GM18519 (cell line): ENCODE measurements around the gene RGS3.
A peak's percentile ranks its signal among the peaks of the same experiment; 100 is the strongest.

Experiments
- ATAC-seq: cut with Tn5 transposase; IDR thresholded peaks from one replicate; pipeline ENCODE4 v1.9.1; 2021; ENCODE audit warnings: mild to moderate bottlenecking, moderate library complexity; ENCODE audit not compliant: unreplicated experiment, low FRiP score

Gene RGS3

DNA sequence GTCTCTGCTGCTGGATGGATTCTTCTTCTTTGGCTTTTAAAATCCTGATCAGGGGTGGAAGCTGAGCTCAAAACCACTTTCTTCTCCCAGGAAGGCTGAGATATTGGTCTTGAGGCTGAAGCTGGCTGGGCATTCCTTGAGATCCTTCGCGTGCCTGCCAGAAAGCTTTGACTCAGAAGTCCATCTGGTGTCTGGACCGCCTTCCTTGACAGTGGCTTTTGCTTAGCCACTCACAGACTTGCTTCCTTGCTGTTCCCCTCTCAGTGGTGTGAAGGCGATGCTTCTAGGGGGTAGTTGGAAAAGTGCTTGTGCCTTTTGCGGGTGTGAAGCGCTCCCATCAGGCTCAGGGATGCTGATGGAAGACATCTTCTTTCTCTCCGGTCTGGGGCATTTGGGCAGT, 45.9 kb downstream of the RGS3 start:
- ATAC-seq = no peak

- no peak for ATAC-seq
Measured at GRCh38 chr9:113511047-113511521, 47.6 kb downstream of the RGS3 start.

DNA sequence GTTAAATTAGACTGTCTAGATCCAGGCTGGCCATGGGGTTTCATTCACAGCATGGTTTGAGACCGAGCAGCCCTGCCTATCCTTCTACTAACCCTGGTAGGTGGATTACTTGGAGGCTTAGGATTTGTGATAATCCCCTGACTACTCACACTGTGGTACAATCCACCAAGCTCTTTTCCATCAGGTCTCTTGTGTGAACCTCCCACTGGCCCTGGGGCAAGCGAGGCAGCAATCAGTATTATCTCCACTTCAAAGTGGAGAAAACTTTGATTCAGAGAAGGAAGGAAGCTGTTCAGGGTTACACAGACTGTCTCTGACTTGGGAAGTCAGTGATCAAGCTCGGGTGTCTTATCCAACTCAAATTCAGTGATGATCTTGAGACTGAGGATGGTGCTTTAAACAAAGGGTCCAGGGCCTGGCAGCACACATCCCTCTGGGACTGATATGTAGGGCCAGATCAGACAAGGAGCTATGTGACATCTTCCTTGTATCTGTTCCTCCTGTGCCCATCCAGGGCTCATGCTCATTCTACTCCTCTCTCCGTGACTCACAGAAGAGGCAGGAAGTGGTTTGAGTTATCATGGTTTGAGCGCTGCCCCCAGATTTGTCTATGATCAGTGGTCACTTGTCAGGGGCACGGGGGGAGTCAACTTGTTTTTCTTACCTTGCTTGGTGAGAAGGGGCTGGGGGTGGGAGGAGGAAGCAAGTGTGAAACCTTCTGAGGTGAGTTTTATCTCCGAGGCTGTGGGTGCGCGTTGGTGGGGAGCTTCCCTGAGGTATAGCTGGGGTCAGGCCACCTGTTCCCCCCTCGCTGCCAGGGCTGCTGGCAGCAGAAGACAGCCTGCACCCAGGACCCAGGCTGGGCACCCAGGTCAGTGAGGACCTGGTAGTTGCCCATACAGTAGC, 48.6 kb downstream of the RGS3 start:
- ATAC-seq = peak; percentile 37

GRCh38 chr9:113513111-113513510, 49.6 kb downstream of the RGS3 start:
- no peak for ATAC-seq

DNA sequence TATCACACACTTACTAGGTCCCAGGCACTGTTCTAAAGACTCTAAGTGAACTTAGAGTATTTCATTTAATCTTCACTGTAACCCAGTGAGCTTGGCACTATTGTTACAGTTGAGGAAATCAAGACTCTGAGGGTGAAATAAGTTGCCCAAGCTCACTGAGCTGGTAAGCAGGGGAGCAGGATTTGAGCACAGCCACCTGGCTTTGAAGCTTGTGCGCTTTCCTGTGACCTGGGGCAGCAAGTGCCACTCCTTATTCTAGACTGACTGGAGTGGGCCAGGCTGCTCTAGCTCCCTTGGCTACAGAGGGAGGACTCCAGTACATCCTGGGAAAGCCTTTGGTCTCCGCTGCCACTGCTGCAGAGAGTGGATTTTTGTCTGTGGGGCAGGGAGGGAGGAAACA, 50.0 kb downstream of the RGS3 start:
- no peak for ATAC-seq

DNA sequence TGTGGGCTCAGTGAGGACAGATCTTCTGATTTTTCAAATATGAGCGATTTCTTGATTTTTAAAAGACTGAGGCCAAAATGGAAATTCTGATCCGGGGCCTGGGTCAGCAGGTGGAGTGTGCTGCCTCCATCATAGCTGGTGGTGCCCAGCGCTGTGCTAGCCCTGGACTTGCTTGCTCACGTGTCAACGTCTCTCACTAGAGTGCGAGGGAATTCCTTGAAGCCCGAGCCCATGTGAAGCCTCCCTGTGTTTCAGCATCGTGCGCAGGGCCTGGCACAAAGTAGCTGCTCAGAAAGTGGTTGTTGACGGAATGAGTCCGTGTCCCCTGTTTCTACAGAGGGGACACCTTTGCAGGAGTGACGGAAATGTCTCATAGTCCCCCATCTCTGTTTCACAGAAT, 50.5 kb downstream of the RGS3 start:
- ATAC-seq = no peak

DNA sequence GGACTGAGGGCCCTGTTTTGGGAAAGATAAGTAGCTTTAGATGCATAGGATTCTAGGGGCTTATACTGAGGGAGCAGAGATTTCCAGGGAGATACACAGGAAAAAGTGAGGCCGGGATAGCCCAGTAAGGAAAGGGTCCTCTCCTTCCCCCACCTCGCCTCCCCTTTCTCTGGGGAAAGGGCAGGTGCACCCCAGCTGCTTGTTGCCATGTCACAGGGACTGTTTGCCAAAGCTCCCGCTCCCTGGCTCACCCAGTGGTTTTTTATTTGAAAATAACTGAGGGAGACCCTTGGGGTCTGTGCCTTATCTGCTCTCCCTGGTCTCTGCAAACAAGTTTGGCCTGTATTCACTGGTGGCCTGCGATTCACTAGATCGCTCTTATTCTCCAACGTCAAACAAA, 51.2 kb downstream of the RGS3 start:
- no peak for ATAC-seq

GRCh38 chr9:113515862-113516261, 52.3 kb downstream of the RGS3 start:
- no peak for ATAC-seq

- ATAC-seq = peak; percentile 91
Measured at GRCh38 chr9:113516840-113517577, 53.5 kb downstream of the RGS3 start.

DNA sequence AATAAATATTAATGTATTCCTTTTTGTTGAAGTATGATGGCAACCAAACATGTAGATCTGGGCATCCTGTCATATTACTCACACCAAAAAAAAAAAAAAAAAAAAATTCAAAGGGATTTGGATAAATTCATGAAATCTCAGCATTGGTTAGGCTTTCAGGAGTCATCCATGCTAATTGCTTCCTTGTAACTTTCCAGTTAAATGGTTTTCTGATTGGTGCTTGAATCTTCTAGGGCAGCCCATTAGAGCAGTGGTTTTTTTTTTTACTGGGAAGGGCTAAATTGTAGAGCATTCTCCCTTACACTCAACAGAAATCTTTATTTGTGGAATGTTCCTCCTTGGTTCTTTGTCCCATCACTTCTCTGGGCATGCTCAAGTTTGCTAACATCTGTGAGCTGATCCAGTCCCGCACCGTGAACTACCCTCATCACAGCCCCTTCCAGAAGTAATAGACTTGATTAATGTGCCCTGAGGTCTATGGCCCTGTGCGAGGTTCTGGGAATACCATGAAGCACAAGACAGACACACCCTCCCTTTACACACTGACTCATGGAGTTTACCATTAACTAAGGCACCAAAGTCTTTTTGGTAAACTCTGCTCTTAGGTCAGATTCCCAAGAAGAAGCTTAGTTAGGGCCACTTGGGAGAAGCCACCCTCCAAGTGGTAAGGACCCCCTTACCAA, 56.0 kb downstream of the RGS3 start:
- ATAC-seq = no peak

DNA sequence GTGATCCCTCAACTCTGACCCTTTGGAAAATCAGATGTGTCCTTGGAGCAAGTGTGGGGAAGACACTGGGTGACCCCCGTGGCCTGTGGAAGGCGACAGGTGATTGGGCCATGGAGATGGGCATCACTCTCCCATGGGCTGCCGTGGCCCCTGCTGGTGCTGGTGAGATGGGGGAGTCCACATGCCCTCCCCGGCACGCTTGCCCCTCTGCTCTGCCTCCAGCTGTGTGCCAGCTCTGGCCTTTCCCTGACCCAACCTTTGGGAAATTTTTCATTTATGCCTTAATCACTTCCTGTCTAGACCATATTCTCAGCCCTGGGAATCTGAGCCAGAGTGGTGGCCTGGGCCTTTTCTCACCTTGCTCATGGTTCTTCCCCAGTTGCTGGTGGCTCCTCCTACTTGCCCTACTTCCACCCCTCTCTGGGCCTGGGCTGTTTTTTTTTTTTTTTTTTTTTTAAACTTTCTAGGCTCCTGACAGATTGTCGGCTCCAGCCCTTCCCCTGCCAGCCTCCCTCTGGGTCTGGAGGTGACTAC, 56.6 kb downstream of the RGS3 start:
- ATAC-seq = no peak

DNA sequence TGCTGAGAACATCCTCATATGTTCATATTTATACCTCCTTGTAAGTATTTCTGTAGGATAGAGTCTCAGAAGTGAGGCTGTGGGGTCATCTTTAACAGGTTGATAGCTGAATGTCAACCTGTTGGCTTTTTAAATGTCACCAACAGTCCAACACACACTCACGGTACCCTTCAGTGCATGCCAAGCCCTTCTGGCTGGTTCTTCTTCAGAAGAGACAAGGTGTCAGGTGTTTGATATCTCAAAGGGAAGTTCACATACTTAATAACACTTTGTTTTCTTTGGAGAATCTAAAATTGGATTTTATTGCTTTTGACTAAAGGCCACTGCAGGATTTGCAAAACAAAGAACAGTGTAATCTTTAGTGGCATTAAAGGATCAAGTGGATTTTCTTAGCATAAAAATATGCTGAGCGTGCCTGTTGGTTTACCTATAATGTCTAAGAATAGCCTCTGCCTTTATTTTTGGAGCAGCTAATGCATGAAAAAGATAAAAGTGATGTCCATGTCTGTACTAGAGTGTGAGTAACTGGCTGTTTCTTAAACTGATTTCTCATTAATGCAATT, 58.2 kb downstream of the RGS3 start:
- ATAC-seq = no peak

- no peak for ATAC-seq
Measured at GRCh38 chr9:113522419-113522818, 58.9 kb downstream of the RGS3 start.

DNA sequence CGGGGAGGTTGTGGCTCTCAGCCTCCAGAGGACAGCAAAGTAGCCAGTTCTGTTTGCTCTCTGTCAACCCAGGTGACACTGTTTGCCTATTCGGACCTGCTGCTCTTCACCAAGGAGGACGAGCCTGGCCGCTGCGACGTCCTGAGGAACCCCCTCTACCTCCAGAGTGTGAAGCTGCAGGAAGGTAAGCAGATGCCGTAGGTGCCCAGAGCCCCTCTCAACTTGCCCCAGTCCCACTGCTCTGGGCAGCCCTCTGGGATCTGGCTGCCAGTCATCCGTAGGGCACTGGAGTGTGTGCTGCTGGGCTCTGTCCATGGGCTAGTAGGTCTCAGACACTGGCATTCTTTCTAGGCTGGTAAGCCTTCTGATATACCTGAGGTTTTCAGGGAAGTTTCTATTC, 59.3 kb downstream of the RGS3 start:
- ATAC-seq = no peak

- peak; percentile 87 for ATAC-seq
Measured at GRCh38 chr9:113523421-113524141, 60.1 kb downstream of the RGS3 start.

DNA sequence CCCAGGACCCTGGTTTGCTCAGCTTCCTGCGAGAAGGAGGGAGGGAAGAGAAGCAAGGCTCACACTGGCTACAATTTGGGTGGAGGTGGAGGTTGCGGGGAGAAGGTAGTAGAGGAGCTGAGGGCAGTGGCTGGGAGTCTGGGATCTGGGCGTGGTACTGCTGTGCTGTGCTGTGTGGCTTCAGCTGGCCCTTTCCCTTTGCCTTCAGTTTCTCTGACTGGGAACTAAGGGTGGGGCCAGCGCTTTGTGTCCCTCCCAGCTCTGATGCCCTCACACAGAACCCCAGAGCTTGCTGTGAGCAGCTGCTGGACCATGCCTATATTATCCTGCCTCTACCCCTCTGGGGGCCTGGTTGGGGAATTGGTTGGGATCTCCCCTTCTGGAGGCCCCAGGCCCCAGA, 60.9 kb downstream of the RGS3 start:
- no peak for ATAC-seq

DNA sequence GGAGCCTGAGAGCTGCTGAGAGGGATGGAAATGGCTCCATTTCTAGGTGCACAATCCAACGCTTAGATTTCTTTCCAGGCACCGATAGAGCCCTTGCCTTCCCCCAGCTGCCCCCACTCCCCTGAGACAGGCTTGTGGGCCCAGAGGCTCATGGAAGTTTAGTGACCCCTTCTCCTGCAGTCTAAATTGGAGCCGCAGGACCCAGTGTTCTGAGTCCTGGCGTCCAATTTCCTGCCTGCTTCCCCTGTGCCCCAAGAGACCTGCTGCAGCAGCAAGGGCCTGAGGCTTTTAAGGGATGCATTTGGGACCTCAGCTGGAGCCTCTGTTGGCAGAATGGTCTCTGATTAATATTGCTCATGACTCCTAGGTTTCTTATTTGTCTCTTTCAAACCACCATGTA, 61.7 kb downstream of the RGS3 start:
- ATAC-seq = no peak

DNA sequence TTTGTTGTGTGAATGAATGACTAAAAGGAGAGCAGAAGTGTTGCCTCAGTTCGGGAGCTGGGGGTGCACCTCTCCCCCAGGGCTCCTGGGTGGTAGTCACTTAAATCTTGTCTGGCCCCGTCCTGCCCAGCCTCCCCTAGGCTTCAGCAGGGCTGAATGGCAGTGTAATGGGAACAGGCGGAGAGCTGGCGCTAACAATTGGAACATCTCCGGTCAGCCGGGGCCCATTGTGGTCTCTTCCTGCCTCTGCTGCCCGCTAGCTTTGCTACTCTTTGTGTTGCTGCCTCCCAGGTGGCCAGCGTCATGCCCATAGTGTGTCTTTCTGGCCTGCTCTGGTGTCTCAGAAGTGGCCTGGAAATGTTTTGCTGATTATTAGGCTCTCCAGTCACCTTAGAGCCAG, 62.3 kb downstream of the RGS3 start:
- no peak for ATAC-seq

- no peak for ATAC-seq
Measured at GRCh38 chr9:113526231-113526746, 62.8 kb downstream of the RGS3 start.

GRCh38 chr9:113526841-113527240, 63.3 kb downstream of the RGS3 start:
- no peak for ATAC-seq
